Common myeloid progenitor, CD34-positive (primary cell): ENCODE data around the gene GPX1.
"Not testable (repeated sequence)": the region's sequence is repeated elsewhere in the genome, so short reads cannot be mapped to it uniquely, and the experiment has no call there.

Source experiments
- CTCF ChIA-PET: fragments of 350-600 bp; sonication (Branson Sonifier 250); formaldehyde crosslinking; loops from one replicate; lab custom pipeline; 2021; ENCODE audit warnings: antibody characterized with exemption; lab: Charles Lee
- POLR2A ChIA-PET: fragments of 350-600 bp; sonication (Branson Sonifier 250); formaldehyde crosslinking; loops from one replicate; lab custom pipeline; 2021; ENCODE audit warnings: antibody characterized with exemption; lab: Charles Lee
- DNase-seq, 3 donors: peaks; one replicate each; pipeline versions ENCODE4 v3.0.0 to v3.0.0-alpha.2; 2013
- H3K27ac ChIP-seq, 2 experiments: 1 replicate in 1 of 2; 2 replicates in 1 of 2; pipeline ENCODE4 v1.7.0; 2013; ENCODE audit warnings: inconsistent platforms in 2 of 2, low read length in 2 of 2, mild to moderate bottlenecking in 2 of 2, low read depth in 1 of 2, moderate library complexity in 1 of 2; ENCODE audit not compliant: severe bottlenecking in 2 of 2, insufficient read depth in 1 of 2, poor library complexity in 1 of 2
- H3K27me3 ChIP-seq, 5 experiments: replicated peaks in 2 of 5; 1 replicate in 3 of 5; 2 replicates in 2 of 5; pipeline versions ENCODE4 v1.6.1 to v1.7.0; 2013; ENCODE audit warnings: low read length in 4 of 5, mild to moderate bottlenecking in 2 of 5, moderate library complexity in 2 of 5, inconsistent platforms in 1 of 5; ENCODE audit not compliant: insufficient read depth in 5 of 5, control insufficient read depth in 4 of 5
- H3K36me3 ChIP-seq, 4 experiments: 1 replicate in 2 of 4; 2 replicates in 2 of 4; pipeline versions ENCODE4 v1.6.1 to v1.7.0; 2013; ENCODE audit warnings: low read length in 3 of 4, control low read depth in 1 of 4, mild to moderate bottlenecking in 1 of 4; ENCODE audit not compliant: control insufficient read depth in 4 of 4, insufficient read depth in 4 of 4
- H3K4me1 ChIP-seq, 4 experiments: 1 replicate in 3 of 4; 2 replicates in 1 of 4; pipeline versions ENCODE4 v1.6.1 to v1.7.1; 2013; ENCODE audit warnings: low read length in 3 of 4, mild to moderate bottlenecking in 3 of 4, control low read depth in 1 of 4, inconsistent platforms in 1 of 4, moderate library complexity in 1 of 4; ENCODE audit not compliant: control insufficient read depth in 4 of 4, insufficient read depth in 4 of 4; ENCODE audit errors: control extremely low read depth in 1 of 4
- H3K4me3 ChIP-seq, 7 experiments: 1 replicate in 4 of 7; 2 replicates in 3 of 7; pipeline versions ENCODE4 v1.5.1 to v1.7.0; 2013; ENCODE audit warnings: mild to moderate bottlenecking in 7 of 7, low read length in 6 of 7, moderate library complexity in 6 of 7, inconsistent platforms in 2 of 7, low read depth in 2 of 7, control low read depth in 1 of 7; ENCODE audit not compliant: insufficient read depth in 4 of 7, control insufficient read depth in 1 of 7; ENCODE audit errors: extremely low read depth in 1 of 7
- H3K9me3 ChIP-seq, 5 experiments: 1 replicate in 4 of 5; 2 replicates in 1 of 5; pipeline versions ENCODE4 v1.6.1 to v1.7.1; 2013; ENCODE audit warnings: low read length in 4 of 5, mild to moderate bottlenecking in 2 of 5, inconsistent platforms in 1 of 5, low read depth in 1 of 5, moderate library complexity in 1 of 5; ENCODE audit not compliant: control insufficient read depth in 4 of 5, insufficient read depth in 2 of 5; ENCODE audit errors: control extremely low read depth in 1 of 5
- WGBS: methylation state at CpG from one replicate; pipeline ENCODE4 v1.1.5; 2013; ENCODE audit not compliant: insufficient coverage; 5-methylcytosine and 5-hydroxymethylcytosine counted together

GPX1 gene

GRCh38 chr3:49362561-49362960 lies 4.4 kb upstream of the GPX1 start:
- no peak for DNase-seq
- no peak overlapping the region for H3K4me3 ChIP-seq
- H3K9me3 ChIP-seq: no peaks in the 10 kb centered on the region
- CTCF ChIA-PET: interaction anchor here (1.3 to 9.3 kb wide), 3 partner anchors 23 to 87 kb away, joined by 4 to 50 read pairs (median 9); partner anchors contain the start of gene USP4
- peaks cover 4 to 22% (median 12%) of the 10 kb centered on the region in 4 experiments for H3K4me1 ChIP-seq
- peaks cover 5 to 67% (median 54%) of the 10 kb centered on the region in 4 experiments for H3K36me3 ChIP-seq
- peak overlapping the region in 1 of 2 experiments; percentile 34 for H3K27ac ChIP-seq
- H3K27me3 ChIP-seq: no peaks in the 10 kb centered on the region
- no CpG with 5 or more reads among the region's 3 CpGs for WGBS
- POLR2A ChIA-PET: interaction anchor here (1.2 kb wide), 1 partner anchor 22 kb away, joined by 3 read pairs; the partner anchor contains the start of gene USP4

- Histone ChIP-seq H3K4me1 (peaks cover 13 to 42% (median 33%) of the 10 kb centered on the region in 4 experiments), H3K27ac (no peak overlapping the region), H3K36me3 (peaks cover 3 to 61% (median 49%) of the 10 kb centered on the region in 4 experiments), H3K9me3 (no peaks in the 10 kb centered on the region), H3K4me3 (no peak overlapping the region), H3K27me3 (no peaks in the 10 kb centered on the region)
- ChIA-PET CTCF (interaction anchor here (1.0 to 9.3 kb wide), 9 partner anchors 9 to 88 kb away, joined by 3 to 50 read pairs (median 3); partner anchors contain the start of gene USP4), POLR2A (interaction anchor here (0.6 to 4.7 kb wide), 2 partner anchors 18 to 19 kb away, joined by 3 to 51 read pairs; partner anchors contain the start of gene USP4)
- peak in 2 of 3 donors; percentile 35 to 55 for DNase-seq
- 100% methylated on average over 1 of the region's 2 CpGs for WGBS
Measured at GRCh38 chr3:49359623-49360022, 1.5 kb upstream of the GPX1 start.

- Histone ChIP-seq H3K27ac (peak overlapping the region; percentile 11 to 93), H3K4me1 (peaks cover 13 to 42% (median 33%) of the 10 kb centered on the region in 4 experiments), H3K4me3 (peak overlapping the region in 6 of 7 experiments; percentile 64 to 96 (median 87)), H3K27me3 (no peaks in the 10 kb centered on the region), H3K36me3 (peaks cover 3 to 58% (median 48%) of the 10 kb centered on the region in 4 experiments), H3K9me3 (no peaks in the 10 kb centered on the region)
- no CpG with 5 or more reads among the region's 3 CpGs for WGBS
- ChIA-PET CTCF (interaction anchor here (1.0 to 9.3 kb wide), 9 partner anchors 8 to 88 kb away, joined by 3 to 50 read pairs (median 3); partner anchors contain the start of genes AMT and USP4), POLR2A (interaction anchor here (0.6 to 4.7 kb wide), 6 partner anchors 14 to 90 kb away, joined by 3 to 51 read pairs (median 4); partner anchors contain the start of genes RHOA, TCTA and USP4)
- DNase-seq: no peak
Measured at GRCh38 chr3:49358884-49359225, 702 bp upstream of the GPX1 start.

- POLR2A ChIA-PET: interaction anchor here (1.2 to 4.7 kb wide), 4 partner anchors 12 to 54 kb away, joined by 5 to 51 read pairs (median 12); partner anchors contain the start of genes RHOA, TCTA and USP4
- Histone ChIP-seq H3K36me3 (peaks cover 3 to 48% (median 40%) of the 10 kb centered on the region in 4 experiments), H3K4me1 (peaks cover 18 to 49% (median 39%) of the 10 kb centered on the region in 4 experiments), H3K4me3 (peak overlapping the region; percentile 64 to 96 (median 86)), H3K27ac (peak overlapping the region; percentile 92 to 93)
- CTCF ChIA-PET: interaction anchor here (1.1 to 9.3 kb wide), 5 partner anchors 9 to 65 kb away, joined by 3 to 50 read pairs (median 4); partner anchors contain the start of genes AMT and USP4
- not testable (repeated sequence) for H3K9me3 ChIP-seq, H3K27me3 ChIP-seq
- 0% methylated on average over 44 of the region's 63 CpGs for WGBS
- peak in 2 of 3 donors; percentile 49 to 52 for DNase-seq
Measured at GRCh38 chr3:49357443-49358216, 523 bp downstream of the GPX1 start.

- ChIA-PET POLR2A (interaction anchor here (1.2 to 4.7 kb wide), 3 partner anchors 12 to 17 kb away, joined by 5 to 51 read pairs (median 18); partner anchors contain the start of gene USP4), CTCF (interaction anchor here (1.1 to 9.3 kb wide), 4 partner anchors 9 to 18 kb away, joined by 3 to 50 read pairs (median 4); partner anchors contain the start of gene USP4)
- Histone ChIP-seq H3K27ac (peak overlapping the region; percentile 92 to 93), H3K4me3 (peak overlapping the region; percentile 38 to 96 (median 86)), H3K36me3 (peaks cover 3 to 42% (median 34%) of the 10 kb centered on the region in 4 experiments), H3K4me1 (peaks cover 24 to 54% (median 44%) of the 10 kb centered on the region in 4 experiments)
- peak in 2 of 3 donors; percentile 49 to 56 for DNase-seq
- not testable (repeated sequence) for H3K9me3 ChIP-seq, H3K27me3 ChIP-seq
- WGBS: 60% methylated on average over 1 of the region's 10 CpGs
Measured at GRCh38 chr3:49357095-49357442, 1.1 kb downstream of the GPX1 start.

- H3K27ac ChIP-seq: peak overlapping the region in 1 of 2 experiments; percentile 75
- H3K27me3 ChIP-seq: no peaks in the 10 kb centered on the region
- 81% methylated on average over 3 of the region's 5 CpGs for WGBS
- no peak for DNase-seq
- H3K36me3 ChIP-seq: peaks cover 0 to 16% (median 11%) of the 10 kb centered on the region in 4 experiments
- POLR2A ChIA-PET: interaction anchor here (0.7 to 4.2 kb wide), 3 partner anchors 8 to 13 kb away, joined by 3 to 30 read pairs (median 7); partner anchors contain the start of gene USP4
- H3K9me3 ChIP-seq: no peaks in the 10 kb centered on the region
- CTCF ChIA-PET: interaction anchor here (0.8 to 2.4 kb wide), 3 partner anchors 11 to 56 kb away, joined by 4 to 21 read pairs (median 4); partner anchors contain the start of gene USP4
- peaks cover 27 to 68% (median 64%) of the 10 kb centered on the region in 4 experiments for H3K4me1 ChIP-seq
- no peak overlapping the region for H3K4me3 ChIP-seq
Measured at GRCh38 chr3:49352890-49353421, 5.2 kb downstream of the GPX1 start.
